AG10803 (cell line): ENCODE results near the gene RRP1B.
A peak's percentile ranks its signal among the peaks of the same experiment; 100 is the strongest.

Experiments used
- DNase-seq: peaks from one replicate; pipeline ENCODE4 v3.0.0; 2010; ENCODE audit warnings: low read depth
- H3K4me3 ChIP-seq: 2 replicates; pipeline ENCODE4 v1.5.1; 2011; ENCODE audit warnings: mild to moderate bottlenecking, low read length, control low read depth
- TF ChIP-seq, protein P1 (sequence below): conservative IDR thresholded peaks from 2 replicates; pipeline ENCODE4 v1.5.1; 2011; ENCODE audit warnings: mild to moderate bottlenecking, low read length, control low read depth, inconsistent platforms

RRP1B gene

DNA sequence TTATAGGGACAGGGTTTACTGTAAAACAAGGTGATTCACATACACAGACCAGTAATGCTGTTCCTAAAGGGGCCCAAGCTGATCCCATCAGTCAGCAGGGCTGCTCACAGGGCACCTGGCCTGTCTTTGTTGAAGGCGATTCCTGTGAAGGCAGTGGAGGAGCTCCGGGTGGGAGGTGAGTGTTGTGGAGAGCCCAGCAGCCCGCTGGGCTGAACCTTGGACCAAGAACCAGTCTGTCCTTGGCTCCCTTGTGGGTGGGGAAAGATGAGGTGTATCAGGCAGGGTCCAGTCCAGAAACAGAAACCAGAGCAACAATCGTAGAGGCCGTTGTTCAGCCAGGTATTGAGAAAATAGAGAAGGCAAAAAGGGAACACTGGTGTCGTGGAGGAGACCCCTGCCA lies 72.1 kb downstream of the RRP1B start:
- no peak overlapping the region for H3K4me3 ChIP-seq
- no peak for DNase-seq
- TF ChIP-seq, protein P1, sequence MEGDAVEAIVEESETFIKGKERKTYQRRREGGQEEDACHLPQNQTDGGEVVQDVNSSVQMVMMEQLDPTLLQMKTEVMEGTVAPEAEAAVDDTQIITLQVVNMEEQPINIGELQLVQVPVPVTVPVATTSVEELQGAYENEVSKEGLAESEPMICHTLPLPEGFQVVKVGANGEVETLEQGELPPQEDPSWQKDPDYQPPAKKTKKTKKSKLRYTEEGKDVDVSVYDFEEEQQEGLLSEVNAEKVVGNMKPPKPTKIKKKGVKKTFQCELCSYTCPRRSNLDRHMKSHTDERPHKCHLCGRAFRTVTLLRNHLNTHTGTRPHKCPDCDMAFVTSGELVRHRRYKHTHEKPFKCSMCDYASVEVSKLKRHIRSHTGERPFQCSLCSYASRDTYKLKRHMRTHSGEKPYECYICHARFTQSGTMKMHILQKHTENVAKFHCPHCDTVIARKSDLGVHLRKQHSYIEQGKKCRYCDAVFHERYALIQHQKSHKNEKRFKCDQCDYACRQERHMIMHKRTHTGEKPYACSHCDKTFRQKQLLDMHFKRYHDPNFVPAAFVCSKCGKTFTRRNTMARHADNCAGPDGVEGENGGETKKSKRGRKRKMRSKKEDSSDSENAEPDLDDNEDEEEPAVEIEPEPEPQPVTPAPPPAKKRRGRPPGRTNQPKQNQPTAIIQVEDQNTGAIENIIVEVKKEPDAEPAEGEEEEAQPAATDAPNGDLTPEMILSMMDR = no peak

DNA sequence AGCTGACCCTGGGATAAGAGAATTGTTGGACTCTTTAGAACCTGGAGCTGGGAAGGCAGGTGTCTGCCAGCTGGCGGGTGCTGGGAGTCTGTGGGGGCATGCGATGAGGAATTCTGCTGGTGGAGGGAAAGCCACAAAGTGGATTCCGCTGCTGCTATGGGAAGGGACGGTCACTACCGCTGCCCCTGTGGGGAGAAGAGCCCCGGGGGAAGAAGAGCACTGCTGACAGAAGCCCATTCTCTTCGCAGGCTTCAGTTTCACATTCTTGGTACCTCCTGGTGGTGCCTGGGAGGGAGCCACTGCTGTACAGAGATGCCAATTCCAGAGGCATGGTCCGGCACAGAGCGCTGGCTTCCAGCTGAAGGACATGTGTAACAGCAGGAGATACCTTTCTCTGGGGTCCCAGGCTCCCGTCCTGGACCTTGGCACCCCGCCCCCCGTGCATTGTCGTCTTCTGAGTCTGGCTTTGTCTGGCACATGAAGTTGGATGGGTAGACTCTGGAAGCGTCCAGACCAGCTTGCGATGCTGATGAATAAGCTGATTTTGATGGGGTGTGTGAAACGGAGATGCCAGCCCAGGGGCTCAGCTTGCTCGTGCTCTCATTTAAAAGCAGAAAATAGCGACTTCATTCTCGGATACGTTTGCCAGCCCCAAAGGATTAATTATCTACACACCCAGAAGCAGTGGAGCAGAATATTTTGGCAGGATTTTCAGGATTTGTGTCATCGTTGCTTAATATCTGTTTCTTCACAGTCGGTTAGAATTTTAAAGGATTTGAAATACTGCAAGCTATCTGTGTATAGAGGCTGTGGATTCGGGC lies 72.7 kb downstream of the RRP1B start:
- peak overlapping the region; percentile 17; the same call in 1 of the 2 replicates for H3K4me3 ChIP-seq
- TF ChIP-seq, protein P1 = no peak
- DNase-seq = peak; percentile 83

DNA sequence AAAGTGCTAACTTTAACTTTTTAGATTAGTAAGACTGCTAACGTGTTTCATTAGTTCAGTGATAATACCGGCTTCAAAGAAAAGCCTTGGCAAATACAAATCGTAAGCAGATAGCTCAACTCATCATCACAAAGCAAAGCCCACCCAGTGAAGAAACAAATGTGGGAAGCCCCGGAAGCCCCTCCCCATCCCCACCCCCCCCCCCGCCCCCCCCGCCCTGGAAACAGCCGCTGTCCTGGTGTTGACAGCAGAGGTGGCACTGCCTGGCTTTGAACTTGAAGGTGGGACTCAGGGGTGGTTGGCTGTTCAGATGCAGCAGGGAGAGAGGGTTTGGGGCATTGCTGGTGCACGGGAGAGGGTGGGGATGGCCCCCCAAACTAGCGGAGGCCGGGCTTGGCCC lies 73.7 kb downstream of the RRP1B start:
- TF ChIP-seq, protein P1 = no peak
- H3K4me3 ChIP-seq = no peak overlapping the region
- no peak for DNase-seq

DNA sequence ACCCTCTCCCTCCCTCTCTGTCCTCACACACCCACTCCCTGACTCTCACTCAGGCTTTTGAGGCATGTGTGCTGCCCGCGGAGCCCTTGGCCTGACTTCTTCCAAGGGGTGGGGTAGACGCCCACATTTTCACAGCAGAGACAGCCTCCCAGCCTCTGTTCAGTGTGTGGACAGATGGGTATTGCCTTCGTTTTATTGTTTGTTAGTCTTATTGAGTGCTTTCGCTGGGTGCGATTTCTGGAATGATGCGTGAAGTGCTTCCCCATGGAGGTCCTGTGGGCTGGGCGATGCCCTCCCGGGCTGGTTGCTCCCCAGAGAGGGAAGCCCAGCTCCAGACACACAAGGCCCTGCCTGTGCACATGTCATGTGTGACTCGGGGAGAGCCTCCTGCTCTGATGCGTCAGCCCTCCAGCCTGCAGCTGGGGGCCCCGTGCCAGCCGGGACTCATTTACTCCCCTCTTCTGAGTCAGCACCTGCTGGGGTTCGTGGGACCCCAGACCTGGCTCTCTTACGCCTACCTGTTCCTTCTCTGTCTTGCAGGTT lies 74.2 kb downstream of the RRP1B start:
- TF ChIP-seq, protein P1 = no peak
- no peak overlapping the region for H3K4me3 ChIP-seq
- peak; percentile 68 for DNase-seq

DNA sequence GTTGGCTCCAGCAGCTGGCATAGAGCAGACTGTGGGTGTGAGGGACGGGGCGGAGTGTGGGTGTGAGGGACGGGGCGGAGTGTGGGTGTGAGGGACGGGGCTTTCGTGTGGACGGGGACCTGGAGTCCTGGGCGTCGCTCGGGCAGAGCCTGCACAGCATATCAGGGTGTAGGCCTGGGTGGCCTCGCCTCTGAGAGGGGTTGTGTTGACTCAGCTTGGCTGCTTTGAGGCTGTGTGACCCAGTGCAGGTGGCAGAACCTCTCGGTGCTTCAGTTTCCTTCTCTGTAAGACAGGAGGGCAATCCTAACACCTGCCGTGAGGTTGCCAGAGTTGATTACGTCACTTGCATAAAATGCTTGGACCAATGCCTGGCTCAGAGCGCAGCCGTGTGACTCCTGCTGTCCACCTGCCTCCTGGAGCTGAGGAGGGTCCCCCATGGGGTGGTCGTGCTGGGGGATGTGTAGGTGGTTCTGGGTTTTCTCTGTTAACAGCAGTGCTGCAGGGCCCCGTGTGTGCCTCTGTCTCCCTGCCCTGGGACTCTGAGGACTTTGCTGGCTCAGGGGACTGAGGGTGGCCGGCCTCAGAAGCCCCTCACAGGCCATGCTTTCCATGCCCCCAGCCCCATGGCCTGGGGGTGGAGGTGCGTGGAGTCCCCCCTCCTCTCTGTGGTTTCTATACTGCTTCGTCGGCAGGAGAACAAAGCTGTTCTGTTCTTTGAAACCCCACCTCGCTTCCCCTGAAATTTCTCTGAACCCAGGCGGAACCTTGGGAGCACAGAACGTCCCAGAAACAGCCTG lies 75.0 kb downstream of the RRP1B start:
- no peak overlapping the region for H3K4me3 ChIP-seq
- TF ChIP-seq, protein P1 = no peak
- no peak for DNase-seq

DNA sequence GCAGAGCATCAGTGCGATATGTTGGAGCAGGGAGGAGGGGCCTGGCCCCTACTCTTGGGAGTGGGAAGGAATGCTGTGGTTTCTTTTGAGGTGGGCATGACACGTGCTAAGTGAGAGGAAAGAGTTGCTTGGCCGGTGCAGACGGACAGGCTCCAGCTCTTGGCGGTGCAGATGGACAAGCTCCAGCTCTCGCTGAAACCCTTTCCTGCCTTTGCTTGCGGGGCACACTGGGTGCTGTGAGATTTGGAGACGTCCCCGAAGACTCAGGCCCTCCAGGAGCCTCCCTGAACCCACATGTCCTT lies 75.5 kb downstream of the RRP1B start:
- TF ChIP-seq, protein P1 = no peak
- DNase-seq = peak; percentile 29

More for the DNA sequence above, 75.5 kb downstream of the RRP1B start:
- no peak overlapping the region for H3K4me3 ChIP-seq
